ENCODE results near the gene OR2W3.

Gene OR2W3

DNA sequence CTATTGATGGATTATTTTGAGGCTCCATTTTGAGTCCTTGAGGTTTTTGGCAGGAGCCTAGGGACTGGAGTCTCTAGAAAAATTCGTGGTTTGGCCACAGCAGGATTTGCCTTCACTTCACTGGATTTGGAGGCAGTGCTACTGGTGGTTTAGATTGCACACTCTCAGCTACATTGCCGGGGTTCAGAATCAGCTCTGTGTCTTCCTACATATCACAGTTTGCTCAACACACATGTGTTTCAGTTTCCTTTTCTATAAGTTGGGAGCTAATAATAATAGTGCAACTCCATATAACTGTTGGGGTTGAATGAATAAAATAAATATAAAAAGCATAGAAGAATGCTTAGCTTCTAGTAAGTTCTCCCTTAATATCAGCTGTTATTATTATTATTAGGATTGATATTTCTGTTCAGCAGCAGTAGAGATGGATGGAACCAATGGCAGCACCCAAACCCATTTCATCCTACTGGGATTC is at the start of gene OR2W3:
TSS of gene OR2W3 (plus strand) at position 425 of the 475 bp plus-strand sequence. CDS start at position 425, 0 bp downstream.
- H3K9me3 Mint-ChIP-seq: peaks cover 0 to 30% of the 10 kb centered on the region in 2 donors

DNA sequence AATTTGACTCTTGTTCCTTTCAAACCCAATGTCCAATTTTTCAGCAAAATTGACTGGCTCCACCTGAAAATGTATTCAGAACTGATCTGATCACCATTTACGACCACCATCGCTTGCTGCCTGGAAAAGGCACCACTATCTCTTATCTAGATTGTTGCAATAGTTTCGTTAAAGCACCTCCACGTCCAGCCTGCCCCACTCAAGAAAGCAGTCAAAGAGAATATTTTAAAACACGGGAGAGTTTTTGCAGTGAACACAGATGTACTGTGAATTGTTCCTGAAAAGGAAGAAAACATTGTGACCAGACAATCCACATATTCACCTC is 49.7 kb upstream of the OR2W3 start:
- H3K27me3 Mint-ChIP-seq: no peaks in the 10 kb centered on the region
- DNase-seq: no peak
- no peaks in the 10 kb centered on the region for H3K4me1 Mint-ChIP-seq
- ATAC-seq: no peak
- H3K4me3 Mint-ChIP-seq: no peak overlapping the region
- no peaks in the 10 kb centered on the region for H3K9me3 Mint-ChIP-seq
- H3K27ac Mint-ChIP-seq: no peak overlapping the region

More for the DNA sequence above, at the start of gene OR2W3:
- Mint-ChIP-seq H3K27me3 (no peaks in the 10 kb centered on the region), H3K4me1 (no peaks in the 10 kb centered on the region), H3K4me3 (no peak within 1 kb of the TSS), H3K27ac (peak within 1 kb of the TSS in 1 of 2 donors; percentile 13)
- DNase-seq (no peak), ATAC-seq (no peak)

DNA sequence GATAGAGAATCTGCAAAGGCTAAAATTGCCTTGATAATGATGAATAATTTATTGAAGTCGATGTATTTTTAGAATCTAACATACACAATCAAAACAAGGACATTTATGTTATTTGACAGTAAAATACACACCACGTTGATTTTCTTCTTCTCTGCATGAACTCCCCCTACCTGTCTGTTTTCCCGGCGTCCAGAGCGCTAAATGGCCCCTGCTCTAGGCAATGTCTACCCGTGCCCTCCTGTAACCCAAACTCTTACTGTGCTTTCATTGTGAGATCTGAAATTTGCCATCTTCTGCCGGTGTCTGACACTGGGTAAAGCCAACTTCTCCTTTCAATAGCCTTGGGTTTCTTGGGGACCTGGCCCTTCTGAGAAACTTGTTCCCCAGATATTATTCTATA is 47.0 kb upstream of the OR2W3 start:
- Mint-ChIP-seq H3K4me1 (no peaks in the 10 kb centered on the region), H3K4me3 (no peak overlapping the region), H3K27me3 (peaks cover 14% of the 10 kb centered on the region), H3K9me3 (peaks cover 0 to 8% of the 10 kb centered on the region in 2 donors), H3K27ac (no peak overlapping the region)
- ATAC-seq (no peak), DNase-seq (no peak)

DNA sequence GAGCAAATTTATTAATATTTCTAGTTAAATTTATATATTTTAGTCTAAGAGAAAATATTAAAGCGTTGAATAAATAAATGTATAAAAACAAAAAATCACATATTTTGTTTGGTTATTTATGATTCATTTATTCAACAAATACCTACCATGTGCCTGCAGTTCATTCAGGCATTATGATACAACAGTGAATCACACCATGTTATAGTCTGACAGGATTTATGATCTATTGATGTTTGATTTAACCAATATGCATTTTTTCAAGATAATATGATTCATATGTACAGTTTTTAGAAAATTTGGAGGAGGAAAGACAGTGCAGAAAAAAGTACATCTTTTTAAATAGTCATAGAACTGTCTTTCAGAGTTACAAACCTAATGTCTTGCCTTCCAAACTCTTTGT is 45.8 kb upstream of the OR2W3 start:
- DNase-seq: no peak
- peaks cover 0 to 9% of the 10 kb centered on the region in 2 donors for H3K9me3 Mint-ChIP-seq
- no peak overlapping the region for H3K27ac Mint-ChIP-seq
- H3K4me1 Mint-ChIP-seq: no peaks in the 10 kb centered on the region
- ATAC-seq: no peak
- peaks cover 15% of the 10 kb centered on the region for H3K27me3 Mint-ChIP-seq
- H3K4me3 Mint-ChIP-seq: no peak overlapping the region

DNA sequence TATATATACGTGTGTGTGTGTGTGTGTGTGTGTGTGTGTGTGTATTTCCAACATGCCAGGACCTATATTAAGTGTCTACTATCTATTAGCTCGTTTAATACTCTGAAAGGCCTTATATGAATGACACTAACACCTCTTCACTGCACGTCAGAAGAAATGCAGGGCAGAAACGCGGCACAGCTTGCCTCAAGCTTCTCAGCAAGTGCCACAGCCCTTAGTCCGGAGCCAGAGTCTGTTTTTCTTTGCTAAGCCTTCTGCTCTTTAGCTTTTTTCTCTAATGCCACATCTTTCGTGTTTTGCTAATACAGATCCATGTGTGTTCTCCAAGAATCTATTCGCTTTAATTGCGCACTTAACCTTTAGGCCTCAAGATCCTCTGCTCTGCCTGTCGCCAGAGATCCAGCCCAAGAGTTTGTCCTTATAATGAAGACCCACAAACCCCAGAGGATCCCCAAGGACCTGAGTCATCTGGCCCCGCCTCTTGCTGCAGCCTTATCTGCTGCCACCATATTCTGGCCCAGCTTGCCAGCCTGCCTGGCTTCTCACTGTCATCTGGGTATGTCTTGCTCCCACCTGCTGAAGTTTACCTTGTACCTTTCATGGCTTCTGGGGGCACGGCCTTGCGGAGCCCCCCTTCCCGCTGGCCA is 40.4 kb upstream of the OR2W3 start:
- ATAC-seq: no peak
- Mint-ChIP-seq H3K4me3 (no peak overlapping the region), H3K9me3 (peaks cover 0 to 9% of the 10 kb centered on the region in 2 donors), H3K27ac (no peak overlapping the region), H3K4me1 (peaks cover 19% of the 10 kb centered on the region), H3K27me3 (peaks cover 58% of the 10 kb centered on the region)
- no peak for DNase-seq

DNA sequence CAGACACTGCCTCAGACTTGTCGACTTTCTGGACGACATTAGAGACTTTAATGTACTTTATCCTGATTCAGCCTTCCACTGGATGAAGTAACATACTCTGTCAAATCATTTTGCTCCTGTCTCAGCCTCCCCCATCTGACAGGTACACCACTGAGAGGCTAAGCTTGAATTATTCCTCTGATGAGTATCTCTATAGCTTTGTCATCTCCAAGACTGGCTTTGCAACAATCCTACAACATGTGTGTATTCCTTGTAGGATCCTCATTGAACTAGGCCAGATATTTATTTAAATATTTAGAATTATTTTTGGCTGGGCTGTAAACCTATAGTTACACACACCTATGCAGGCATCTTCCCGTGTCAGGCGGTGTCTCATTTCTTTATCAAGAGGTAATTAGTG is 39.5 kb upstream of the OR2W3 start:
- Mint-ChIP-seq H3K27ac (no peak overlapping the region), H3K4me3 (peak overlapping the region; percentile 79 to 87), H3K4me1 (peaks cover 19% of the 10 kb centered on the region), H3K27me3 (peaks cover 57% of the 10 kb centered on the region), H3K9me3 (peaks cover 0 to 9% of the 10 kb centered on the region in 2 donors)
- DNase-seq (no peak), ATAC-seq (no peak)

DNA sequence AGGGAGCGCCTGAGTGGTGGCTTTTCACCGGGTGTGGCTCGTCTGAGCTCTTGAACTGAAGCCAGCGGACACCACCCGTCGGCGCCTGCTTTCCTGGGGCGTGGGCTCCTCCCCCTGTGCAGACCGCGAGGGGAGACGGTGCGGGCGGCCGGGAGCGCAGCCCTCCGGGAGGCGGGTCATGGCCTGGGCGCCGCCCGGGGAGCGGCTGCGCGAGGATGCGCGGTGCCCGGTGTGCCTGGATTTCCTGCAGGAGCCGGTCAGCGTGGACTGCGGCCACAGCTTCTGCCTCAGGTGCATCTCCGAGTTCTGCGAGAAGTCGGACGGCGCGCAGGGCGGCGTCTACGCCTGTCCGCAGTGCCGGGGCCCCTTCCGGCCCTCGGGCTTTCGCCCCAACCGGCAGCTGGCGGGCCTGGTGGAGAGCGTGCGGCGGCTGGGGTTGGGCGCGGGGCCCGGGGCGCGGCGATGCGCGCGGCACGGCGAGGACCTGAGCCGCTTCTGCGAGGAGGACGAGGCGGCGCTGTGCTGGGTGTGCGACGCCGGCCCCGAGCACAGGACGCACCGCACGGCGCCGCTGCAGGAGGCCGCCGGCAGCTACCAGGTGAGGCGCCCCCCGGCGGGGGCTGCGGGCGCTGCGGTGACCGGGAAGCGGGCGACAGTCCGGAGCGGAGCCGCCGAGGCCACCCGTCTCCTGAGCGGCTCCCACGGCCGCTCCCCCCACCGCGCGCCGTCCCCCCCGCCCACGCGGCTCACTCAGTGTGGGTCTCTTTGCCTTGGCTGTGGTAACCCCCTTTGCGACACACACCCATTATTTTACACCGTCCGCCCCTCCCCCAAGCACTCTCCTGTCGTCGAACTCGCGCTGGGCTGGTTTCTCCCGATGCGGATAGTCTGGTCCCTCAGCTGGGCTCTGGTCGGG is 38.1 kb upstream of the OR2W3 start, which contains the start of gene TRIM58:
TSS of gene TRIM58 (plus strand) at position 119 of the 916 bp plus-strand sequence. CDS start at position 179, 60 bp downstream.
- H3K27me3 Mint-ChIP-seq: peaks cover 48% of the 10 kb centered on the region
- peak within 1 kb of the TSS; percentile 84 to 87 for H3K4me3 Mint-ChIP-seq
- ATAC-seq (peak; percentile 92), DNase-seq (peak; percentile 32 to 48)
- H3K4me1 Mint-ChIP-seq: peaks cover 19% of the 10 kb centered on the region
- H3K27ac Mint-ChIP-seq: peak within 1 kb of the TSS in 1 of 2 donors; percentile 74
- H3K9me3 Mint-ChIP-seq: peaks cover 0 to 9% of the 10 kb centered on the region in 2 donors

DNA sequence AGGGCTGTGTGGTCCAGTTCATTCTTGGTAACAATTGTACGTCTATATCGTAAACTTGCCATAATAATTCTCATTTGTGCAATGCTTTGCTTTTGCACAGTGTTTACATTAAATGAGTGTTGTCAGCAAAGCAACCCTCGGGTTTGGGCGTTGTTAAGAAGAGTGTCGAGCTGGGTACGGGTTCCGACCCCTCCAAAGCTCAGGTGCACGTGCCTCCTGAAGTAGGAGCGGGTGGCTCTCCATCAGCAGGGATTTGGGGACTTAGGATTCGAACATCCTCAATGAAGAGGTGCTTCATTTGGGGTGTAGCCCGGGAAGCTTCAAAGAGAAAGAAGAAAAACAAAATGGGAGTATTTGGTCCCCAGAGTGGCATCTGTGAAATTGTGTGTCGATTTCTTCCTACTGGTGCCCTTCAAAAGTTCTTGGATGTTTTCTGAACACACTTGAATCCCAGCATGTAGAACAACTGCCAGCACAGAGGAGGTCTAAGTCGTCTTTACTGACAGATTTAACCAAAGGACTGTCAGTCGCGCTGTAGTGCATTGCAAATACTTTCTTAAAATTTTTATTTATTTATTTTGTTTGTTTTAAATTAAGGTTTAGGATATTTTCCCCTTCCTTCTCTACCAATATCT is 37.3 kb upstream of the OR2W3 start:
- Mint-ChIP-seq H3K27me3 (peaks cover 46% of the 10 kb centered on the region), H3K4me3 (peak overlapping the region; percentile 81 to 84), H3K27ac (no peak overlapping the region), H3K9me3 (peaks cover 0 to 4% of the 10 kb centered on the region in 2 donors), H3K4me1 (peaks cover 19% of the 10 kb centered on the region)
- ATAC-seq: peak; percentile 7
- DNase-seq: no peak

DNA sequence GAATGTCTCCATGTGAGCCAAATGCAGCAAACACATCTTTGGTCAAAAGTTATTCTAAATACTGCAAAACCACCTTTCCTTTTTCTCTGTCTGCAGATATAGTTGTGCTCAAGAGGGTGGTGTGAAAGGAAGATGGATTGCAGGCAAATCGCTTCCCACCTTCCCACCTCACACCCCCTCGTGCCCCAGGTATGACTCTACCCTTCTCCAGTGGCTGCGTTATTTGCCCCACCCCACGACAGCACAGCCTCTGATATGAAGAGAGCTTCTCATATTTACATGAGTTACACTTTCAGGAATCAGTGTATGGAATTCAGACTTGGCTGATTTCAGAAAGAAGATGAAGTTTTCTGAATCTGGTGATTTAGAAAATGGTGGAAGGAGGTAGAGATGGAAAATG is 32.6 kb upstream of the OR2W3 start:
- peaks cover 14% of the 10 kb centered on the region for H3K27me3 Mint-ChIP-seq
- H3K27ac Mint-ChIP-seq: no peak overlapping the region
- H3K4me1 Mint-ChIP-seq: peaks cover 6% of the 10 kb centered on the region
- DNase-seq (no peak), ATAC-seq (no peak)
- H3K9me3 Mint-ChIP-seq: no peaks in the 10 kb centered on the region
- H3K4me3 Mint-ChIP-seq: no peak overlapping the region

DNA sequence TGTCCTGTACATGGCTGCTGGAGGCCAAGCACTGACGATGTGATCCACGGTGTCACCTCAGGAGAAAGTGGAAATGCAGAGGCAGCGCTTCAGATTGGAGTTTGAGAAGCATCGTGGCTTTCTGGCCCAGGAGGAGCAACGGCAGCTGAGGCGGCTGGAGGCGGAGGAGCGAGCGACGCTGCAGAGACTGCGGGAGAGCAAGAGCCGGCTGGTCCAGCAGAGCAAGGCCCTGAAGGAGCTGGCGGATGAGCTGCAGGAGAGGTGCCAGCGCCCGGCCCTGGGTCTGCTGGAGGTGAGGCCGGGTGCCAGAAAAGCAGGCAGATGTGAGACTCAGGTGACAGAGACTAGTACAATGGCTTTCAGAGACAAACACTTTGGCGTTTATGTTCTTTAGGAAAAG is 30.7 kb upstream of the OR2W3 start:
- H3K27ac Mint-ChIP-seq: no peak overlapping the region
- H3K4me1 Mint-ChIP-seq: no peaks in the 10 kb centered on the region
- ATAC-seq: no peak
- H3K4me3 Mint-ChIP-seq: no peak overlapping the region
- no peaks in the 10 kb centered on the region for H3K27me3 Mint-ChIP-seq
- no peak for DNase-seq
- peaks cover 0 to 4% of the 10 kb centered on the region in 2 donors for H3K9me3 Mint-ChIP-seq

DNA sequence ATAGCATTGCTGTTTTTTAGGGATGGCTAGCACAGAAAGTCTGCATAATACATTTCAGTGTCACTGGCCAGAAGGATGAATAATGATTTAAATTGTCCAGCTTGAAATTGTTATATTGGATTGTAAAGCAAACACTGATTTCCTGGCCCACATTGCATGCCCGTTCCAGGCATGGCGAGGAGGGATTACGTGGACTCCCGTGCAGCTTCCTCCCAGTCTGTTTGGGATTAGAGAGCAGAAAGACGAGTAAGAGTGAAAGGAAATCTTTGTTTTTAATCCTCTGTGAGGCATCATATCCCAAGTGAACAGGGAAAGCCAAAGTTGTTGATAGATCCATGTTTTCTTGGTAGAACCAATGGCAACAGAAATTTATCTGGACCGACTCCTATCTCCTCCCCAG is 30.0 kb upstream of the OR2W3 start:
- Mint-ChIP-seq H3K27ac (no peak overlapping the region), H3K9me3 (peaks cover 0 to 8% of the 10 kb centered on the region in 2 donors), H3K4me3 (no peak overlapping the region), H3K27me3 (no peaks in the 10 kb centered on the region), H3K4me1 (no peaks in the 10 kb centered on the region)
- DNase-seq (no peak), ATAC-seq (no peak)

DNA sequence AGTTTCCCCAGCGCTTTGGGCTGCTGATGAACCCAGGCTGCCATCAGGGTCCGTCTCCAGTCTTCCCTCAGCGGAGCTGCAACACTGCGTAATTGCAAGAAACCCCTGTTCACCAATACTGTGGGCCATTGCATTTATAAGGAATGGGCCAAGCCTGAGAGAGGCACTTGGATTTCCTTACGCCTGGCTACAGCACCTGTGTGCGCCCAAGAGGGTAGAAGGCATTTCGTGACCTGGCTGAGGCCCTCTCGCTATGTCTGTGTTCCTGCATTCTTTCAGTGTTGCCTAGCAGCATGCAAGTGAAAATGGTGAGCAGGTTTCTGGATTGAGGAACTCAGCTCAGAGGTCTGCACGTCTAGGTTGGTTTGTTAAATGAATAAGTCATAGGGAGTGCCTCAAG is 12.0 kb upstream of the OR2W3 start:
- no peak for ATAC-seq
- Mint-ChIP-seq H3K4me3 (no peak overlapping the region), H3K4me1 (no peaks in the 10 kb centered on the region)

DNA sequence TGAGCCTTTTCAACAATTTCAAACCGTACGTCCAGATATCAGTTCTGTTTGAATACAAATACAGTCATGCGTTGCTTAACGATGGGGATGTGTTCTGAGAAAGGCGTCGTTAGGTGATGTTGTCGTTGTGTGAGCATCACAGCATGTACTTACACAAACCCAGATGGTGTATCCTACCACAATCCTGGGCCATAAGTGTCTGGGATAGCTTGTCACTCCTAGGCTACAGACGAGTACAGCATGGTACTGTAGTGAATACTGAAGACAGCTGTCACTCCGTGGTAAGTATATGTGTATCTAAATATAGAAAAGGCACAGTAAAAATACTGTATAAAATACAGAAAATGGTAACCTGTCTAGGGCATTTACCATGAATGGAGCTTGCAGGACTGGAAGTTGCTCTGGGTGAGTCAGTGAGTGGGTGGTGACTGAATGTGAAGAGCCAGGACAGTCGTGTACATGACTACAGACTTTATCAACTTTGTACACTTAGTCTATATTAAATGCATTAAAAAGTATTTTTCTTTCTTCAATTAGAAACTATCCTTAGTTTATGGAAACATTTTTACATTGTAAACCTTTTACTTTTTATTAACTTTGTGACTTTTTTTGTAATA is 10.5 kb upstream of the OR2W3 start:
- H3K27ac Mint-ChIP-seq: no peak overlapping the region
- ATAC-seq (no peak), DNase-seq (no peak)
- H3K4me1 Mint-ChIP-seq: no peaks in the 10 kb centered on the region
- H3K4me3 Mint-ChIP-seq: no peak overlapping the region
- peaks cover 0 to under 1% of the 10 kb centered on the region in 2 donors for H3K9me3 Mint-ChIP-seq
- peaks cover 1% of the 10 kb centered on the region for H3K27me3 Mint-ChIP-seq

More for the DNA sequence above, 12.0 kb upstream of the OR2W3 start:
- peaks cover 8% of the 10 kb centered on the region for H3K27me3 Mint-ChIP-seq
- no peak overlapping the region for H3K27ac Mint-ChIP-seq
- DNase-seq: no peak
- peaks cover 0 to 7% of the 10 kb centered on the region in 2 donors for H3K9me3 Mint-ChIP-seq

DNA sequence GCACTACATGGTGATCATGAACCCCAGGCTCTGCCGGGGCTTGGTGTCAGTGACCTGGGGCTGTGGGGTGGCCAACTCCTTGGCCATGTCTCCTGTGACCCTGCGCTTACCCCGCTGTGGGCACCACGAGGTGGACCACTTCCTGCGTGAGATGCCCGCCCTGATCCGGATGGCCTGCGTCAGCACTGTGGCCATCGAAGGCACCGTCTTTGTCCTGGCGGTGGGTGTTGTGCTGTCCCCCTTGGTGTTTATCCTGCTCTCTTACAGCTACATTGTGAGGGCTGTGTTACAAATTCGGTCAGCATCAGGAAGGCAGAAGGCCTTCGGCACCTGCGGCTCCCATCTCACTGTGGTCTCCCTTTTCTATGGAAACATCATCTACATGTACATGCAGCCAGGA is 589 bp downstream of the OR2W3 start:
- DNase-seq (no peak), ATAC-seq (peak; percentile 42)
- peak overlapping the region in 1 of 2 donors; percentile 13 for H3K27ac Mint-ChIP-seq
- peaks cover 0 to 30% of the 10 kb centered on the region in 2 donors for H3K9me3 Mint-ChIP-seq
- no peaks in the 10 kb centered on the region for H3K4me1 Mint-ChIP-seq
- no peaks in the 10 kb centered on the region for H3K27me3 Mint-ChIP-seq
- H3K4me3 Mint-ChIP-seq: no peak overlapping the region

DNA sequence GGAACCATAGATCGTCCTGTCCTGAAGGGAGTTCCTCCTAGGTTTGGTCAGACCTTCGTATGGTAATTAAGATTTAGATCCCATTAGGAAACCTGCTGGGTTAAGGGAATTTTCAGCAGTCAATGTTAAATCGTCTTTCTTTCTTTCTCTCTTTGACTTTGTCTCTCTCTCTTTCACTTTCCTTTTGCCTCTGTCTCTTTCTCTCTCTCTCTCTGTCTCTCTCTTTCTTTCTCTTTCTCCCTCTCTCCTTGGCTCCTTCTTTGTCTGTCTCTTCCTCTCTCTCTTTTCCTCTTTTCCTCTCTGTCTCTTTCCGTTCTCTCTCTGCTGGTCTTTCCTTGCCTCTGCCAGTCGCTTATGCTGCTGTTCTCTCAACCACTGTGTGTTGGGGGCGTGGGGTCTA is 8.7 kb downstream of the OR2W3 start:
- H3K4me3 Mint-ChIP-seq: no peak overlapping the region
- H3K27ac Mint-ChIP-seq: peak overlapping the region in 1 of 2 donors; percentile 7
- no peak for DNase-seq
- peaks cover 18% of the 10 kb centered on the region for H3K4me1 Mint-ChIP-seq
- no peaks in the 10 kb centered on the region for H3K27me3 Mint-ChIP-seq
- H3K9me3 Mint-ChIP-seq: peaks cover 6 to 26% of the 10 kb centered on the region in 2 donors
- ATAC-seq: no peak
